Measurements from ENCODE around the gene NOL12.
A peak's percentile ranks its signal among the peaks of the same experiment; 100 is the strongest.
"Not testable (repeated sequence)": the region's sequence is repeated elsewhere in the genome, so short reads cannot be mapped to it uniquely, and the experiment has no call there.

Gene NOL12

GRCh38 chr22:37715760-37716159 is 29.6 kb downstream of the NOL12 start:
- in situ Hi-C loops (cut with MboI; ENCODE audit: low pct_unique_long_range_greater_than_20kb, low sequenced_read_pairs, unreplicated experiment) = no loop called here
- DNase-seq (ENCODE audit: low spot score) = no peak
- TF ChIP-seq CTCF (IDR thresholded peaks at IDR 0.05; ENCODE audit: extremely low read depth, insufficient read depth, missing control alignments) = no peak

GRCh38 chr22:37716708-37717107 is 30.6 kb downstream of the NOL12 start:
- TF ChIP-seq CTCF (IDR thresholded peaks at IDR 0.05; ENCODE audit: extremely low read depth, insufficient read depth, missing control alignments) = no peak
- DNase-seq (ENCODE audit: low spot score) = no peak
- in situ Hi-C loops (cut with MboI; ENCODE audit: low pct_unique_long_range_greater_than_20kb, low sequenced_read_pairs, unreplicated experiment) = no loop called here

GRCh38 chr22:37717235-37717634 is 31.1 kb downstream of the NOL12 start:
- in situ Hi-C loops (cut with MboI; ENCODE audit: low pct_unique_long_range_greater_than_20kb, low sequenced_read_pairs, unreplicated experiment); DNase-seq (ENCODE audit: low spot score): not testable (repeated sequence)

GRCh38 chr22:37717746-37718305 is 31.7 kb downstream of the NOL12 start:
- in situ Hi-C loops (cut with MboI; ENCODE audit: low pct_unique_long_range_greater_than_20kb, low sequenced_read_pairs, unreplicated experiment); DNase-seq (ENCODE audit: low spot score): not testable (repeated sequence)

- in situ Hi-C loops (cut with MboI; ENCODE audit: low pct_unique_long_range_greater_than_20kb, low sequenced_read_pairs, unreplicated experiment) = no loop called here
- TF ChIP-seq CTCF (IDR thresholded peaks at IDR 0.05; ENCODE audit: extremely low read depth, insufficient read depth, missing control alignments) = no peak
- DNase-seq (ENCODE audit: low spot score) = no peak
Observed at GRCh38 chr22:37725551-37726240, 39.6 kb downstream of the NOL12 start.

- in situ Hi-C loops (cut with MboI; ENCODE audit: low pct_unique_long_range_greater_than_20kb, low sequenced_read_pairs, unreplicated experiment) = no loop called here
- TF ChIP-seq CTCF (IDR thresholded peaks at IDR 0.05; ENCODE audit: extremely low read depth, insufficient read depth, missing control alignments) = peak; percentile 32
- peak; percentile 66 for DNase-seq (ENCODE audit: low spot score)
Observed at GRCh38 chr22:37726241-37726887, 40.2 kb downstream of the NOL12 start.

- TF ChIP-seq CTCF (IDR thresholded peaks at IDR 0.05; ENCODE audit: extremely low read depth, insufficient read depth, missing control alignments) = no peak
- in situ Hi-C loops (cut with MboI; ENCODE audit: low pct_unique_long_range_greater_than_20kb, low sequenced_read_pairs, unreplicated experiment) = no loop called here
- no peak for DNase-seq (ENCODE audit: low spot score)
Observed at GRCh38 chr22:37728620-37729019, 42.5 kb downstream of the NOL12 start.

Measured in GM13977 (cell line).